HG03432 (cell line): ENCODE data around the gene COL5A1.

Source experiments
- ATAC-seq: cut with Tn5 transposase; IDR thresholded peaks from one replicate; pipeline ENCODE4 v1.9.1; 2021; ENCODE audit warnings: mild to moderate bottlenecking, moderate library complexity; ENCODE audit not compliant: unreplicated experiment

Gene COL5A1

GRCh38 chr9:134724202-134724911 lies 82.8 kb downstream of the COL5A1 start:
- ATAC-seq, result no peak

GRCh38 chr9:134724912-134725604 lies 83.5 kb downstream of the COL5A1 start:
- ATAC-seq, result no peak

GRCh38 chr9:134725605-134725940 lies 84.0 kb downstream of the COL5A1 start:
- ATAC-seq, result no peak

GRCh38 chr9:134726026-134726721 lies 84.6 kb downstream of the COL5A1 start:
- no peak for ATAC-seq

GRCh38 chr9:134726722-134727034 lies 85.1 kb downstream of the COL5A1 start:
- no peak for ATAC-seq

- ATAC-seq, result no peak
Measured at GRCh38 chr9:134728021-134728795, 86.6 kb downstream of the COL5A1 start.

GRCh38 chr9:134728801-134729495 lies 87.3 kb downstream of the COL5A1 start:
- ATAC-seq, result no peak

- ATAC-seq, result no peak
Measured at GRCh38 chr9:134730011-134730760, 88.6 kb downstream of the COL5A1 start.

- no peak for ATAC-seq
Measured at GRCh38 chr9:134730761-134731496, 89.3 kb downstream of the COL5A1 start.

GRCh38 chr9:134731497-134732391 lies 90.1 kb downstream of the COL5A1 start:
- no peak for ATAC-seq

- ATAC-seq, result no peak
Measured at GRCh38 chr9:134732392-134733110, 90.9 kb downstream of the COL5A1 start.

- no peak for ATAC-seq
Measured at GRCh38 chr9:134733480-134734232, 92.1 kb downstream of the COL5A1 start.

- ATAC-seq, result no peak
Measured at GRCh38 chr9:134734270-134734669, 92.7 kb downstream of the COL5A1 start.

- no peak for ATAC-seq
Measured at GRCh38 chr9:134735441-134736175, 94.0 kb downstream of the COL5A1 start.

GRCh38 chr9:134736791-134737497 lies 95.3 kb downstream of the COL5A1 start:
- no peak for ATAC-seq
